Stimulated activated naive CD4-positive, alpha-beta T cell (primary cell): ENCODE measurements around the gene KDM2B.
"Not testable (repeated sequence)": the region's sequence is repeated elsewhere in the genome, so short reads cannot be mapped to it uniquely, and the experiment has no call there.

Source experiments
- DNase-seq, 6 experiments: peaks; one replicate each; lab custom pipeline; 2025; lab: John Stamatoyannopoulos, UW

The KDM2B gene

GRCh38 chr12:121384891-121385290 lies 195.9 kb downstream of the KDM2B start:
- DNase-seq, result not testable (repeated sequence)

DNA sequence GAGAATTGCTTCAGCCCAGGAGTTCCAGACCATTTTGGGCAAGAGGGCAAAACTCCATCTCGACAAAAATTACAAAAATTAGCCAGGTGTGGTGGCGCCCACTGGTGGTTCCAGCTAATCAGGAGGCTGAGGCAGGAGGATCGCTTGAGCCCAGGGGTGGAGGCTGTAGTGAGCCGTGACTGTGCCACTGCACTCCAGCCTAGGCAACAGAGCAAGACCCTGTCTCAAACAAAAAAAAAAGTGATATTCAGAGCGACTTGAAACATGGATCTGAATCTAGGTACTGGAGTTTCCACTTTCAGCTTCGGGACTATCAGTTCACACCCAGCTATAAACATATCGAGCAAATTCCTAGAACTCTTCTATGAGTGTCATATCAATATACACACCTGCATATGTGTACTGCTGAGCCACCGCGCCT lies 197.2 kb downstream of the KDM2B start:
- no peak for DNase-seq

- DNase-seq, result no peak
Observed at GRCh38 chr12:121379945-121380344, 200.9 kb downstream of the KDM2B start.
